GM12878 (cell line): Measurements from ENCODE around the gene QPCT. TPM values are rescaled to one million over a fixed set of nuclear protein-coding genes. Genes with fewer than 3 reads are reported as not detected.

Source experiments
- BACH1 ChIP-seq: fragments of 450-650 bp; IDR thresholded peaks from 2 replicates; pipeline ENCODE4 v1.6.1; 2017; ENCODE audit warnings: mild to moderate bottlenecking, borderline replicate concordance
- FOS ChIP-seq: IDR thresholded peaks from 3 replicates; pipeline ENCODE4 v1.6.1; 2011; ENCODE audit warnings: borderline replicate concordance; ENCODE audit not compliant: insufficient read length; ENCODE audit errors: extremely low read depth
- JUNB ChIP-seq: IDR thresholded peaks from 2 replicates; pipeline ENCODE4 v1.6.1; 2016; ENCODE audit warnings: antibody characterized with exemption, mild to moderate bottlenecking
- MEF2A ChIP-seq: IDR thresholded peaks from 2 replicates; pipeline ENCODE4 v1.6.1; 2011; ENCODE audit warnings: low read depth, mild to moderate bottlenecking, low read length, moderate library complexity; ENCODE audit not compliant: insufficient read depth
- MXI1 ChIP-seq: fragments of 150-350 bp; IDR thresholded peaks from 2 replicates; pipeline ENCODE4 v1.6.1; 2011; ENCODE audit warnings: low read depth, mild to moderate bottlenecking, inconsistent platforms, low read length, improper control_type of control experiment
- POU2F2 ChIP-seq: IDR thresholded peaks from 3 replicates; pipeline ENCODE4 v1.6.1; 2011; ENCODE audit warnings: low read depth, mild to moderate bottlenecking, low read length, borderline replicate concordance
- RAD21 ChIP-seq: IDR thresholded peaks from 2 replicates; pipeline ENCODE4 v1.6.1; 2011; ENCODE audit warnings: mild to moderate bottlenecking, low read depth, low read length, moderate library complexity; ENCODE audit not compliant: insufficient read depth
- RAD51 ChIP-seq: fragments of 450-650 bp; IDR thresholded peaks from 2 replicates; pipeline ENCODE4 v1.6.1; 2016; ENCODE audit warnings: moderate library complexity, mild to moderate bottlenecking, inconsistent platforms
- RFX5 ChIP-seq: IDR thresholded peaks from 2 replicates; pipeline ENCODE4 v1.6.1; 2011; ENCODE audit warnings: low read depth, low read length, improper control_type of control experiment
- SMAD1 ChIP-seq: fragments of 450-650 bp; IDR thresholded peaks from 2 replicates; pipeline ENCODE4 v1.6.1; 2018; ENCODE audit warnings: mild to moderate bottlenecking, low read depth; ENCODE audit not compliant: partially characterized antibody
- SMARCA5 ChIP-seq: fragments of 450-650 bp; IDR thresholded peaks from 2 replicates; pipeline ENCODE4 v1.6.1; 2017; ENCODE audit warnings: mild to moderate bottlenecking
- YY1 ChIP-seq: IDR thresholded peaks from 2 replicates; pipeline ENCODE4 v1.6.1; 2011; ENCODE audit warnings: low read depth, mild to moderate bottlenecking, low read length
- ZNF24 ChIP-seq: fragments of 450-650 bp; IDR thresholded peaks from 2 replicates; pipeline ENCODE4 v1.6.1; 2017; ENCODE audit warnings: antibody characterized with exemption, mild to moderate bottlenecking
- ZNF274 ChIP-seq: IDR thresholded peaks from one replicate; pipeline ENCODE4 v1.8.0; 2011; ENCODE audit not compliant: insufficient read length, insufficient read depth
- polyA plus RNA-seq, 11 experiments: library from polyadenylated mRNA; depleted of rRNA in 4 of 11; unstranded in 6 of 11; stranded (reverse) in 5 of 11; fragments of >200 nt; fragmentation: Nextera tagmentation in 4 of 11; fragmentation: Illumina TruSeq in 1 of 11; extraction: Ambion mirVana in 4 of 11; extraction: Trizol in 1 of 11; gene quantifications; 1 replicate in 1 of 11; 2 replicates in 10 of 11; pipeline versions ENCODE4 v1.2.1 to v1.2.3, GENCODE V29; 2011 to 2016; ENCODE audit warnings: inconsistent platforms in 2 of 11, missing spikeins in 2 of 11, low read depth in 1 of 11
- total RNA-seq, 4 experiments: library from RNA; depleted of rRNA in 3 of 4; stranded (reverse); fragments of >200 nt in 3 of 4; fragmentation: Illumina TruSeq in 1 of 4; extraction: Trizol in 1 of 4; gene quantifications; 2 replicates each; pipeline versions ENCODE4 v1.2.1 to v1.2.3, GENCODE V29; 2013 to 2021
- TF ChIP-seq, protein P1 (sequence below): IDR thresholded peaks from 2 replicates; pipeline ENCODE4 v1.6.1; 2012; ENCODE audit warnings: low read length, inconsistent platforms
- TF ChIP-seq, protein P2 (sequence below): fragments of 450-650 bp; IDR thresholded peaks from 2 replicates; pipeline ENCODE4 v1.6.1; 2017; ENCODE audit warnings: borderline replicate concordance
- TF ChIP-seq, protein P3 (sequence below): IDR thresholded peaks from 2 replicates; pipeline ENCODE4 v1.6.1; 2012; ENCODE audit warnings: mild to moderate bottlenecking, low read depth, low read length
- TF ChIP-seq, protein P4 (sequence below), 3 experiments: IDR thresholded peaks in 2 of 3; conservative IDR thresholded peaks in 1 of 3; 2 replicates each; pipeline ENCODE4 v1.5.1; 2011; ENCODE audit warnings: low read depth in 3 of 3, low read length in 3 of 3, mild to moderate bottlenecking in 3 of 3, control low read depth in 2 of 3, moderate library complexity in 2 of 3, inconsistent platforms in 1 of 3, mixed read lengths in 1 of 3; ENCODE audit not compliant: control insufficient read depth in 2 of 3, insufficient read depth in 1 of 3; ENCODE audit errors: extremely low read depth in 1 of 3
- TF ChIP-seq, protein P5 (sequence below): fragments of 150-350 bp; IDR thresholded peaks from 2 replicates; pipeline ENCODE4 v1.6.1; 2016; ENCODE audit warnings: low read depth, low read length

The QPCT gene
- total and polyA plus RNA-seq, 10 of the 15 experiments (the other 5 are each of a cell fraction or from before 2014, with no cell fraction given), result 0.14 to 0.86 (median 0.18) TPM; not detected in 1

DNA sequence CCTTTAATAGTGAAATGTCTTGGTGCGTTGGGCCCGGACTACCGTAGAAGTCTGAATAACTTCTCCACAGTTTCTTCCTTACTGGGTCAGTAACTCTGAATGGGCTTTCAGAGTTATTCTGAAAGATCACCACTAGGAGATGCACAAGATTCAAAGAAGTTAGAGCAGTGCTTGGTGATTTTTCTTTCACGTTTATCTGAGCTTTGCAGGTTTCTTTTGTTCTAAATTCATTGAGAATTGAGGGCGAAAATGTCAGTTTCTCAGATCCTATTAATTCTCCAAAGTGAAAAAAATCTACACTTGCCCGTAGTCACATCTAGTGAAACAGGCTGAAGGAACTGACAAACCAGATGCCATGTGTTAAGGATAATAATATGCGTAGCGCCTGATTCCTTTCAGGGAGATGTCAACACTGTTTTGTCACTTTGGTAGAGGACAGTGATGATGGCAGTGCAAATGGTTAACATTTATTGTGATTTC is 70.1 kb downstream of the QPCT start (continued):
- TF ChIP-seq RFX5 (no peak), RAD21 (peak; percentile 100), YY1 (peak; percentile 59; the same call in 1 of the 2 replicates), SMARCA5 (no peak), BACH1 (no peak), ZNF274 (no peak), MEF2A (peak; percentile 55; the same call in 1 of the 2 replicates), ZNF24 (peak; percentile 36; the same call in 1 of the 2 replicates), FOS (no peak), JUNB (peak; percentile 21; the same call in 1 of the 2 replicates), MXI1 (0 out of 2 replicates have a peak, but pooled peaks have one; percentile 29), POU2F2 (no peak), RAD51 (peak; percentile 22; the same call in 1 of the 2 replicates), SMAD1 (no peak)
- TF ChIP-seq, protein P1, sequence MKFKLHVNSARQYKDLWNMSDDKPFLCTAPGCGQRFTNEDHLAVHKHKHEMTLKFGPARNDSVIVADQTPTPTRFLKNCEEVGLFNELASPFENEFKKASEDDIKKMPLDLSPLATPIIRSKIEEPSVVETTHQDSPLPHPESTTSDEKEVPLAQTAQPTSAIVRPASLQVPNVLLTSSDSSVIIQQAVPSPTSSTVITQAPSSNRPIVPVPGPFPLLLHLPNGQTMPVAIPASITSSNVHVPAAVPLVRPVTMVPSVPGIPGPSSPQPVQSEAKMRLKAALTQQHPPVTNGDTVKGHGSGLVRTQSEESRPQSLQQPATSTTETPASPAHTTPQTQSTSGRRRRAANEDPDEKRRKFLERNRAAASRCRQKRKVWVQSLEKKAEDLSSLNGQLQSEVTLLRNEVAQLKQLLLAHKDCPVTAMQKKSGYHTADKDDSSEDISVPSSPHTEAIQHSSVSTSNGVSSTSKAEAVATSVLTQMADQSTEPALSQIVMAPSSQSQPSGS, result 0 out of 2 replicates have a peak, but pooled peaks have one; percentile 29
- TF ChIP-seq, protein P2, sequence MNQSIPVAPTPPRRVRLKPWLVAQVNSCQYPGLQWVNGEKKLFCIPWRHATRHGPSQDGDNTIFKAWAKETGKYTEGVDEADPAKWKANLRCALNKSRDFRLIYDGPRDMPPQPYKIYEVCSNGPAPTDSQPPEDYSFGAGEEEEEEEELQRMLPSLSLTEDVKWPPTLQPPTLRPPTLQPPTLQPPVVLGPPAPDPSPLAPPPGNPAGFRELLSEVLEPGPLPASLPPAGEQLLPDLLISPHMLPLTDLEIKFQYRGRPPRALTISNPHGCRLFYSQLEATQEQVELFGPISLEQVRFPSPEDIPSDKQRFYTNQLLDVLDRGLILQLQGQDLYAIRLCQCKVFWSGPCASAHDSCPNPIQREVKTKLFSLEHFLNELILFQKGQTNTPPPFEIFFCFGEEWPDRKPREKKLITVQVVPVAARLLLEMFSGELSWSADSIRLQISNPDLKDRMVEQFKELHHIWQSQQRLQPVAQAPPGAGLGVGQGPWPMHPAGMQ, result no peak
- TF ChIP-seq, protein P3, sequence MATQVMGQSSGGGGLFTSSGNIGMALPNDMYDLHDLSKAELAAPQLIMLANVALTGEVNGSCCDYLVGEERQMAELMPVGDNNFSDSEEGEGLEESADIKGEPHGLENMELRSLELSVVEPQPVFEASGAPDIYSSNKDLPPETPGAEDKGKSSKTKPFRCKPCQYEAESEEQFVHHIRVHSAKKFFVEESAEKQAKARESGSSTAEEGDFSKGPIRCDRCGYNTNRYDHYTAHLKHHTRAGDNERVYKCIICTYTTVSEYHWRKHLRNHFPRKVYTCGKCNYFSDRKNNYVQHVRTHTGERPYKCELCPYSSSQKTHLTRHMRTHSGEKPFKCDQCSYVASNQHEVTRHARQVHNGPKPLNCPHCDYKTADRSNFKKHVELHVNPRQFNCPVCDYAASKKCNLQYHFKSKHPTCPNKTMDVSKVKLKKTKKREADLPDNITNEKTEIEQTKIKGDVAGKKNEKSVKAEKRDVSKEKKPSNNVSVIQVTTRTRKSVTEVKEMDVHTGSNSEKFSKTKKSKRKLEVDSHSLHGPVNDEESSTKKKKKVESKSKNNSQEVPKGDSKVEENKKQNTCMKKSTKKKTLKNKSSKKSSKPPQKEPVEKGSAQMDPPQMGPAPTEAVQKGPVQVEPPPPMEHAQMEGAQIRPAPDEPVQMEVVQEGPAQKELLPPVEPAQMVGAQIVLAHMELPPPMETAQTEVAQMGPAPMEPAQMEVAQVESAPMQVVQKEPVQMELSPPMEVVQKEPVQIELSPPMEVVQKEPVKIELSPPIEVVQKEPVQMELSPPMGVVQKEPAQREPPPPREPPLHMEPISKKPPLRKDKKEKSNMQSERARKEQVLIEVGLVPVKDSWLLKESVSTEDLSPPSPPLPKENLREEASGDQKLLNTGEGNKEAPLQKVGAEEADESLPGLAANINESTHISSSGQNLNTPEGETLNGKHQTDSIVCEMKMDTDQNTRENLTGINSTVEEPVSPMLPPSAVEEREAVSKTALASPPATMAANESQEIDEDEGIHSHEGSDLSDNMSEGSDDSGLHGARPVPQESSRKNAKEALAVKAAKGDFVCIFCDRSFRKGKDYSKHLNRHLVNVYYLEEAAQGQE, result no peak
- TF ChIP-seq, protein P4, sequence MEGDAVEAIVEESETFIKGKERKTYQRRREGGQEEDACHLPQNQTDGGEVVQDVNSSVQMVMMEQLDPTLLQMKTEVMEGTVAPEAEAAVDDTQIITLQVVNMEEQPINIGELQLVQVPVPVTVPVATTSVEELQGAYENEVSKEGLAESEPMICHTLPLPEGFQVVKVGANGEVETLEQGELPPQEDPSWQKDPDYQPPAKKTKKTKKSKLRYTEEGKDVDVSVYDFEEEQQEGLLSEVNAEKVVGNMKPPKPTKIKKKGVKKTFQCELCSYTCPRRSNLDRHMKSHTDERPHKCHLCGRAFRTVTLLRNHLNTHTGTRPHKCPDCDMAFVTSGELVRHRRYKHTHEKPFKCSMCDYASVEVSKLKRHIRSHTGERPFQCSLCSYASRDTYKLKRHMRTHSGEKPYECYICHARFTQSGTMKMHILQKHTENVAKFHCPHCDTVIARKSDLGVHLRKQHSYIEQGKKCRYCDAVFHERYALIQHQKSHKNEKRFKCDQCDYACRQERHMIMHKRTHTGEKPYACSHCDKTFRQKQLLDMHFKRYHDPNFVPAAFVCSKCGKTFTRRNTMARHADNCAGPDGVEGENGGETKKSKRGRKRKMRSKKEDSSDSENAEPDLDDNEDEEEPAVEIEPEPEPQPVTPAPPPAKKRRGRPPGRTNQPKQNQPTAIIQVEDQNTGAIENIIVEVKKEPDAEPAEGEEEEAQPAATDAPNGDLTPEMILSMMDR (IDR thresholded peaks at IDR 0.05 in 2 of 3, conservative IDR thresholded peaks at IDR 0.05 in 1 of 3; ENCODE audit: control insufficient read depth in 2 of 3, extremely low read depth in 1 of 3, insufficient read depth in 1 of 3, low read depth in 3 of 3, low read length in 3 of 3), result peak; percentile 88 to 99 (median 98); a peak in 5 of 6 replicates
- TF ChIP-seq, protein P5, sequence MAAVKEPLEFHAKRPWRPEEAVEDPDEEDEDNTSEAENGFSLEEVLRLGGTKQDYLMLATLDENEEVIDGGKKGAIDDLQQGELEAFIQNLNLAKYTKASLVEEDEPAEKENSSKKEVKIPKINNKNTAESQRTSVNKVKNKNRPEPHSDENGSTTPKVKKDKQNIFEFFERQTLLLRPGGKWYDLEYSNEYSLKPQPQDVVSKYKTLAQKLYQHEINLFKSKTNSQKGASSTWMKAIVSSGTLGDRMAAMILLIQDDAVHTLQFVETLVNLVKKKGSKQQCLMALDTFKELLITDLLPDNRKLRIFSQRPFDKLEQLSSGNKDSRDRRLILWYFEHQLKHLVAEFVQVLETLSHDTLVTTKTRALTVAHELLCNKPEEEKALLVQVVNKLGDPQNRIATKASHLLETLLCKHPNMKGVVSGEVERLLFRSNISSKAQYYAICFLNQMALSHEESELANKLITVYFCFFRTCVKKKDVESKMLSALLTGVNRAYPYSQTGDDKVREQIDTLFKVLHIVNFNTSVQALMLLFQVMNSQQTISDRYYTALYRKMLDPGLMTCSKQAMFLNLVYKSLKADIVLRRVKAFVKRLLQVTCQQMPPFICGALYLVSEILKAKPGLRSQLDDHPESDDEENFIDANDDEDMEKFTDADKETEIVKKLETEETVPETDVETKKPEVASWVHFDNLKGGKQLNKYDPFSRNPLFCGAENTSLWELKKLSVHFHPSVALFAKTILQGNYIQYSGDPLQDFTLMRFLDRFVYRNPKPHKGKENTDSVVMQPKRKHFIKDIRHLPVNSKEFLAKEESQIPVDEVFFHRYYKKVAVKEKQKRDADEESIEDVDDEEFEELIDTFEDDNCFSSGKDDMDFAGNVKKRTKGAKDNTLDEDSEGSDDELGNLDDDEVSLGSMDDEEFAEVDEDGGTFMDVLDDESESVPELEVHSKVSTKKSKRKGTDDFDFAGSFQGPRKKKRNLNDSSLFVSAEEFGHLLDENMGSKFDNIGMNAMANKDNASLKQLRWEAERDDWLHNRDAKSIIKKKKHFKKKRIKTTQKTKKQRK, result no peak
